CD4-positive, alpha-beta T cell treated with Interleukin-4 for 1 hour (primary cell): Measurements from ENCODE around the gene SLC36A4.
"Not testable (repeated sequence)": the region's sequence is repeated elsewhere in the genome, so short reads cannot be mapped to it uniquely, and the experiment has no call there.

Experiments used
- DNase-seq, 2 donors: peaks; one replicate each; pipeline ENCODE4 v3.0.0-alpha.2; 2020 to 2022

The SLC36A4 gene

DNA sequence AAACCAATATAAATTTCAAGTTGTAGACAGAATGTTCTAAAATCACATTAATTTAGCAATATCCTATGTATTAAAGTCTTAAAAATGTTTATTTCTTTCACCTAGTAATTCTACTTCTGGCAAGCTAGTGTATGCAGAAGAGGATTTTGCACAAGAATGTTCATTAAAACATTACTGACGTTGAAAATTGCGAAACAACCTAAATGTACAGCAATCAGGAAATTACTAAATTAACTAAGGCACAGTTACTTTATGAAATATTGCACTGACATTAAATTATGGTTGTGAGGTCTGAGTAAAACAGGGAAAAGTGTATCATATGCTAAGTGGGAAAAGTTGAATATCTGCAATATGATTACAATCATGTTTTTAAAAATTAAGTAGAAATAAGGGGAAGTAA, 4.1 kb downstream of the SLC36A4 start:
- DNase-seq, result no peak

GRCh38 chr11:93192163-93192562, 5.6 kb downstream of the SLC36A4 start:
- DNase-seq, result no peak

DNA sequence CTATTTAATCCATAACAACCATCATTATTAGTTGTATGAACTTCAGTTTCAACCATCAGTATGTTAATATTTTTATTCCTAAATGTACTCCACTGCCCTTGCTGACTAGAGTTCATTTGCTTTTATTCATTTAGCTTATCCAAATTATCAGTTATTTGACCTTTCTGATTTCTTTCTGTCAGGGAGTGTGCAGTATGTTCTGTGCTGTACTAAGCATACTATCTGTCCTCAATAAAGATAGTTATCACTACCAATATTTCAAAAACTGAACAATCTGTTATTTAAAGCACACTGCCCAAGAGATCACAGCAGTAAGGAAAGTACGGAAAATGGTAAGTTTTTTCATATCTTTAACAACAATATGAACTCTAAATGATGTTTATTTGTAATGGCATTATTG, 8.3 kb downstream of the SLC36A4 start:
- DNase-seq, result no peak

DNA sequence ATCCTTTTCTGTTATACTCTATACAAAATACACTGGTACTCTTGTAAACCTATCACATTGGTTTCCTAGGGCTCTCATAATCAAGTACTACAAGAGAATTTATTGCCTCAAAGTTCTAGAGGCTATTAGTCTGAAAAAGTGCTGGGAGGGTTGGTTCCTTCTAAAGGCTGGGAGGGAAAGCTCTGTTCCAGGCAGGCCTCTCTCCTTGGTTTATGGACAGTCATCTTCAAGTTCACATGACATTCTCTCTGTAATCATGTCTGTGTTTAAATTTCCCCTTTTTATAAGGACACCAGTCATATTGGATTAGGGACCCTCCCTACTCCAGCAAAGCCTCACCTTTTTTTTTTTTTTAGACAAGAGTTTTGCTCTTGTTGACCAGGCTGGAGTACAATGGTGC, 9.1 kb downstream of the SLC36A4 start:
- no peak for DNase-seq

GRCh38 chr11:93187290-93187689, 10.5 kb downstream of the SLC36A4 start:
- no peak for DNase-seq

- DNase-seq, result not testable (repeated sequence)
Measured at GRCh38 chr11:93177891-93178290, 19.9 kb downstream of the SLC36A4 start.

- DNase-seq, result peak in 1 of 2 donors; percentile 9
Measured at GRCh38 chr11:93169950-93170561, 27.7 kb downstream of the SLC36A4 start.

GRCh38 chr11:93169143-93169542, 28.6 kb downstream of the SLC36A4 start:
- no peak for DNase-seq

DNA sequence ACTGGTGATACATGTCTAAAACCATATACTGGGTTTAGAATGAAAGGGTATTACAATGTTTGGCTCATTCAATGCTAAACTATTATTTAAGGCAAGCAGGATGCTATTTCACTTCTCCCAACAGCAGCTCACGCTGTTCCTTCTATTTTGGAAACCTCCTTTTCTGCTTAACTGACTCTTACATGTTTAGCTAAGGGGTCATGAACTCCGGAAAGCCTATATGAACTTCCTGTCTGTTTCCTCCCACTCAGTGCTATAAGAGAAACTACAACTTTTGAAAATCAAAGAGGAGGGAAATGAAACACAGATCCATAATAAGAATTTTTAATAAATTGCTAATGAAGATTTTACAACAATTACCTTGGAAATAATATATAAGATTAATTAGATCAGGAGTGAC, 30.9 kb downstream of the SLC36A4 start:
- DNase-seq, result no peak

DNA sequence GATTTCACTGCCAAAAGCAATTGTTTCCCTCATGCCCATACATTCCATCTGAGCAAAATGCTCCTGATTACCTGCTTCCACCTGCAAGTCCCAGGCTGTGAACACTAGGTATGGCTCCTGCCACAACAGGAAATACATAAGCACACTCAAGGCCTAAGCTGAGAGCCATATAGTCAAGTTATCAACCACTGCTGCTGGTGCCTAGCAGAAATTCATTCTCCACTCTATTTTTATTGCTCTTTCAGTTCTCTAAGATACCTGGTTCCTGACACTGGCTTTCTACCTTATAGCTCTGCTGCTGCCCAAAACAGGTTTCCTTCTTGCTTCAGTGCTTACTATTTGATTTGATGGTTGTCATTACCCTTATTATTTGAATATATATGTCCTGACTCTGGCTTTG, 31.6 kb downstream of the SLC36A4 start:
- DNase-seq, result no peak

- no peak for DNase-seq
Measured at GRCh38 chr11:93160808-93161207, 37.0 kb downstream of the SLC36A4 start.

DNA sequence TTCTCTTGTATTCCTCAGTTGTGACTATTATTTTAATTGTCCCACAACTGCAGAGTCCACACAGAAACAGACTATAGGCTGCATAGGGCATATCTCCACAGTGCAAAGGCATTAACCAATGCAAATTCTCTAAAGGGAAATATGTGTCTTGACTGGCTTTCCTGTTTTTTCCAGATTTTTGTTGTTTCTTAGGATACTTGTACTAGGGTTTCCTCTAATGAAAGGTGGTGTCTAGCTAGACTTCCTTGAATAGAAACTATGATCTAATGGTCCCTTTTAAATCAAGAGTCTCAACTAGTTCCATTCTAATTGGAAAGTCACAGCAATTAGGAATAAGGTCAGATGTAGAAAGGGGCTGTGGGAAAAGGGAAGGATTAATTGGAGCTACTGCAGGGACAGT, 37.6 kb downstream of the SLC36A4 start:
- no peak for DNase-seq

DNA sequence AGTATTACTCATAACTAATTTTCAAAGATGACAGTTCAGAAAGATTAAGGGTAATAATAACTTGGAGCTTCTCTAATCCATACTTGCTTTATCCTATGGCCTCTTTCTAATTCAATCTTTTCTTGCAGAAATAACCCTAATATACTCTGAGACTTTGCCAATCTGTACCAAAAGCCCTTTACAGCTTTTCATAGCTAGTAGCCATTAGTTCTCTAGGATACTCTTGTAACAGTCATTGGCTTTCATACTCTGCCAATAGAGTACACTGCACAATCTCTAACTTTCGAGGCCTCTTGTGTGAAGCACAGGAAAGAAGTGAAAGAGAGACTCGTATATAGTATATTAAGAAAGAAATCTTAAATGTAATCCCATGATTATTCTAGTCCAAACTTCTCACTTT, 38.1 kb downstream of the SLC36A4 start:
- no peak for DNase-seq

DNA sequence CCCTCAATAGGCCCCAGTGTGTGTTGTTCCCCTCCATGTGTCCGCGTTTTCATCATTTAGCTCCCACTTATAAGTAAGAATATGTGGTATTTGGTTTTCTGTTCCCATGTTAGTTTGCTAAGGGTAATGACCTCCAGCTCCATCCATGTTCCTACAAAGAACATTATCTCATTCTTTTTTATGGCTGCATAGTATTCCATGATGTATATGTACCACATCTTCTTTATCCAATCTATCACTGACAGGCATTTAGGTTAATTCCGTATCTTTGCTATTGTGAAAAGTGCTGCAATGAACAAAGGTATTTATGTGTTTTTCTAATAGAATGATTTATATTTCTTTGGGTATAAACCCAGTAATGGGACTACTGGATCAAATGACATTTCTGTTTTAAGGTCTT, 42.1 kb downstream of the SLC36A4 start:
- DNase-seq, result no peak

- DNase-seq, result no peak
Measured at GRCh38 chr11:93145390-93145915, 52.3 kb downstream of the SLC36A4 start.

- no peak for DNase-seq
Measured at GRCh38 chr11:93143800-93144199, 54.0 kb downstream of the SLC36A4 start.

- DNase-seq, result no peak
Measured at GRCh38 chr11:93143186-93143585, 54.6 kb downstream of the SLC36A4 start.

DNA sequence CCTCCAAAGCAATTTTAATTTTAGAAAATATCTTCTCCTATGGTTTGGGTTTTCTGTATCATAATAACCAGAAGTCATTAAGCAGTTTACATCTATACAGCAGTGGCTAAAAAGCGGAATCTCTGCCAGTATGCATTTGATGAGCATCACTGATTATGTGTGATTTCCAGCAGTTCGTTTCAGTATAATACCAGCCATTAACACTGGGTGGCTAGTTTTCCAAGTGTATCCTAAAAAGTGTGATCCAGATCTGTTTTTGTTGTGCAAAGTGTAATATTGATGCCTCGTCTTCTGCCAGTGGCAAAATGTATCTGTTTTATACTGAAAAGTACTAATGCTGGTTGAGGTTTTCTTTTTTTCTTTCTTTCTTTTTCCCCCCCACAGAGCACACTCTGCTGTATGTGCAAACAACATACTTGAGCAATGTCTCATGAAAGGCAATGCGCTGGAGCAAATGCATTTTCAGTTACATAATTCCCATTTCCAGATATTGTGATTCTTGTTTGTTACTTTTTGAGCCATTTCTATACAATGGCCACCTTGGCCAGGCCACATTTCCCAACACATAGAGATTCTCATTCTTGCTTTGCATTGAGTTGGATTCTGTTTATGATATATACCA, 64.2 kb downstream of the SLC36A4 start:
- DNase-seq, result no peak

DNA sequence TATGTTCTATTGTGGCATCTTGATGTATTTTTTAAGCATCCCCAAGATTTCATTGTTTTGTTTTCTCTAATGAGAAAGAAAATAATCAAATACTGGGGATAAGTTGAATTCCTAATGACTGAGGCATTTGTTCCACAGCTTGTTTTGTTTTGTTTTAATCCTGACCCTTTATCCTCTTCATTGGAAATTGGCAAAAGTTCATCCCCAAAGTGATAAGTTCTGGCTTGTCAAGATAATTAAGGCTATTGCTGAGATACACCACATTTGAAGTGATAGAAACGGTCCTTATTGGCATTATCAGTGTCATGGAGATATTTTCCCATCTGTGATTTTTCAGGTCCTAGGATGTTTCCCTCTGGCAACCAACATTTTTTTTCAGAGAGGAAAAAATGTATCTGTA, 65.0 kb downstream of the SLC36A4 start:
- no peak for DNase-seq

GRCh38 chr11:93131709-93132108, 66.1 kb downstream of the SLC36A4 start:
- no peak for DNase-seq

- no peak for DNase-seq
Measured at GRCh38 chr11:93128574-93128973, 69.2 kb downstream of the SLC36A4 start.

GRCh38 chr11:93123351-93123898, 74.4 kb downstream of the SLC36A4 start:
- no peak for DNase-seq

- DNase-seq, result no peak
Measured at GRCh38 chr11:93122535-93123235, 75.1 kb downstream of the SLC36A4 start.

DNA sequence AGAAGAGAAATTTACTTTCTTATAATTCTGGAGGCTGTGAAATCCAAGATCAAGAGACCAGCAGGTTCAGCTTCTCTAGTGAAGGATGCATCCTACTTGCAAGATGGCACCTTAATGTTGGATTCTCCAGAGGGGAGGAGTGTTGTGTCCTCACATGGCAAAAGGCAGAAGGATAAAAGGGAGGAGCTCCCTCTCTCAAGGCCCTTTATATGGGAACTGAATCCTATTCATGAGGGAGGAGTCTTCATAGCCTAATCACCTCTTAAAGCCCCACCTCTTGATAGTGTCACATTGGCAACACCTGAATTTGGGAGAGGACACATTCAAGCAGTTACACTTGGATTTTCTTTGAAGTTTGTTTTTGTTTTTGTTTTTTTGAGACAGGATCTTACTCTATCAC, 79.5 kb downstream of the SLC36A4 start:
- no peak for DNase-seq
